Measurements from ENCODE around the gene GRIN1.

GRIN1 gene

GRCh38 chr9:137199411-137200121 lies 60.6 kb downstream of the GRIN1 start:
- Histone ChIP-seq H3K4me1 (ENCODE audit: insufficient read depth, low read length) (peaks cover 6% of the 10 kb centered on the region), H3K36me3 (ENCODE audit: insufficient read depth, low read length) (no peaks in the 10 kb centered on the region), H3K9ac (ENCODE audit: low read depth, low read length) (peak overlapping the region; percentile 32; the same call in 1 of the 2 replicates), H3K9me3 (ENCODE audit: control insufficient read depth, insufficient read depth, low read length) (no peaks in the 10 kb centered on the region)

GRCh38 chr9:137200311-137201204 lies 61.6 kb downstream of the GRIN1 start, which contains the start of gene TPRN:
Gene TPRN, minus strand, starts transcription at chr9:137200741. Its CDS starts 30 bp downstream, at chr9:137200711.
- Histone ChIP-seq H3K4me1 (ENCODE audit: insufficient read depth, low read length) (peaks cover 6% of the 10 kb centered on the region), H3K9me3 (ENCODE audit: control insufficient read depth, insufficient read depth, low read length) (no peaks in the 10 kb centered on the region), H3K36me3 (ENCODE audit: insufficient read depth, low read length) (no peaks in the 10 kb centered on the region), H3K9ac (ENCODE audit: low read depth, low read length) (peak within 1 kb of the TSS; percentile 69)

GRCh38 chr9:137201205-137201868 lies 62.4 kb downstream of the GRIN1 start:
- no peaks in the 10 kb centered on the region for H3K36me3 ChIP-seq (ENCODE audit: insufficient read depth, low read length)
- H3K9me3 ChIP-seq (ENCODE audit: control insufficient read depth, insufficient read depth, low read length): no peaks in the 10 kb centered on the region
- H3K9ac ChIP-seq (ENCODE audit: low read depth, low read length): peak overlapping the region; percentile 69
- peaks cover 6% of the 10 kb centered on the region for H3K4me1 ChIP-seq (ENCODE audit: insufficient read depth, low read length)

- H3K9me3 ChIP-seq (ENCODE audit: control insufficient read depth, insufficient read depth, low read length): no peaks in the 10 kb centered on the region
- peaks cover 6% of the 10 kb centered on the region for H3K4me1 ChIP-seq (ENCODE audit: insufficient read depth, low read length)
- H3K9ac ChIP-seq (ENCODE audit: low read depth, low read length): no peak overlapping the region
Observed at GRCh38 chr9:137202966-137203365, 64.0 kb downstream of the GRIN1 start.

GRCh38 chr9:137204731-137205125 lies 65.8 kb downstream of the GRIN1 start:
- Histone ChIP-seq H3K36me3 (ENCODE audit: insufficient read depth, low read length) (no peaks in the 10 kb centered on the region; the same call in 1 of the 2 replicates), H3K9ac (ENCODE audit: low read depth, low read length) (peak overlapping the region; percentile 73), H3K4me1 (ENCODE audit: insufficient read depth, low read length) (peaks cover 6% of the 10 kb centered on the region), H3K9me3 (ENCODE audit: control insufficient read depth, insufficient read depth, low read length) (no peaks in the 10 kb centered on the region)

More at GRCh38 chr9:137202966-137203365, 64.0 kb downstream of the GRIN1 start:
- no peaks in the 10 kb centered on the region; the same call in 1 of the 2 replicates for H3K36me3 ChIP-seq (ENCODE audit: insufficient read depth, low read length)

GRCh38 chr9:137205126-137206069 lies 66.4 kb downstream of the GRIN1 start, which contains the start of the genes NDOR1 and TMEM203:
Gene NDOR1, plus strand, starts transcription at chr9:137205700. Its CDS starts 78 bp downstream, at chr9:137205778.
Gene TMEM203, minus strand, starts transcription at chr9:137205648. Its CDS starts 234 bp downstream, at chr9:137205414.
- H3K9ac ChIP-seq (ENCODE audit: low read depth, low read length): peak within 1 kb of the TSS; percentile 73

GRCh38 chr9:137206602-137207001 lies 67.6 kb downstream of the GRIN1 start:
- Histone ChIP-seq H3K4me1 (ENCODE audit: insufficient read depth, low read length) (peaks cover 6% of the 10 kb centered on the region), H3K9ac (ENCODE audit: low read depth, low read length) (no peak overlapping the region; the same call in 1 of the 2 replicates), H3K9me3 (ENCODE audit: control insufficient read depth, insufficient read depth, low read length) (no peaks in the 10 kb centered on the region), H3K36me3 (ENCODE audit: insufficient read depth, low read length) (no peaks in the 10 kb centered on the region; the same call in 1 of the 2 replicates)

More at GRCh38 chr9:137205126-137206069, 66.4 kb downstream of the GRIN1 start, which contains the start of the genes NDOR1 and TMEM203:
- H3K36me3 ChIP-seq (ENCODE audit: insufficient read depth, low read length): no peaks in the 10 kb centered on the region; the same call in 1 of the 2 replicates
- H3K4me1 ChIP-seq (ENCODE audit: insufficient read depth, low read length): peaks cover 6% of the 10 kb centered on the region
- no peaks in the 10 kb centered on the region for H3K9me3 ChIP-seq (ENCODE audit: control insufficient read depth, insufficient read depth, low read length)

GRCh38 chr9:137211532-137211931 lies 72.6 kb downstream of the GRIN1 start:
- Histone ChIP-seq H3K9ac (ENCODE audit: low read depth, low read length) (no peak overlapping the region), H3K9me3 (ENCODE audit: control insufficient read depth, insufficient read depth, low read length) (no peaks in the 10 kb centered on the region), H3K4me1 (ENCODE audit: insufficient read depth, low read length) (no peaks in the 10 kb centered on the region), H3K36me3 (ENCODE audit: insufficient read depth, low read length) (no peaks in the 10 kb centered on the region; the same call in 1 of the 2 replicates)

- H3K9ac ChIP-seq (ENCODE audit: low read depth, low read length): no peak overlapping the region
- no peaks in the 10 kb centered on the region for H3K36me3 ChIP-seq (ENCODE audit: insufficient read depth, low read length)
- H3K4me1 ChIP-seq (ENCODE audit: insufficient read depth, low read length): no peaks in the 10 kb centered on the region
- H3K9me3 ChIP-seq (ENCODE audit: control insufficient read depth, insufficient read depth, low read length): no peaks in the 10 kb centered on the region
Observed at GRCh38 chr9:137212520-137212919, 73.6 kb downstream of the GRIN1 start.

- Histone ChIP-seq H3K9ac (ENCODE audit: low read depth, low read length) (no peak overlapping the region), H3K4me1 (ENCODE audit: insufficient read depth, low read length) (no peaks in the 10 kb centered on the region), H3K36me3 (ENCODE audit: insufficient read depth, low read length) (no peaks in the 10 kb centered on the region), H3K9me3 (ENCODE audit: control insufficient read depth, insufficient read depth, low read length) (no peaks in the 10 kb centered on the region)
Observed at GRCh38 chr9:137213160-137214060, 74.5 kb downstream of the GRIN1 start.

GRCh38 chr9:137214620-137215019 lies 75.7 kb downstream of the GRIN1 start:
- Histone ChIP-seq H3K9me3 (ENCODE audit: control insufficient read depth, insufficient read depth, low read length) (no peaks in the 10 kb centered on the region), H3K36me3 (ENCODE audit: insufficient read depth, low read length) (no peaks in the 10 kb centered on the region), H3K4me1 (ENCODE audit: insufficient read depth, low read length) (no peaks in the 10 kb centered on the region; the same call in 1 of the 2 replicates), H3K9ac (ENCODE audit: low read depth, low read length) (no peak overlapping the region)

GRCh38 chr9:137215196-137215986 lies 76.4 kb downstream of the GRIN1 start:
- H3K9me3 ChIP-seq (ENCODE audit: control insufficient read depth, insufficient read depth, low read length): no peaks in the 10 kb centered on the region
- H3K4me1 ChIP-seq (ENCODE audit: insufficient read depth, low read length): no peaks in the 10 kb centered on the region; the same call in 1 of the 2 replicates
- no peak overlapping the region for H3K9ac ChIP-seq (ENCODE audit: low read depth, low read length)
- H3K36me3 ChIP-seq (ENCODE audit: insufficient read depth, low read length): no peaks in the 10 kb centered on the region
